ENCODE results near the gene DMAC2L. TPM values are rescaled to one million over a fixed set of nuclear protein-coding genes. Genes with fewer than 3 reads are reported as not detected.

The DMAC2L gene
- total RNA-seq, 4 donors from 2014 or later: 13.4 to 21.7 (median 16.6) TPM

GRCh38 chr14:50272498-50272897 lies 39.6 kb upstream of the DMAC2L start:
- no peaks in the 10 kb centered on the region for H3K4me1 ChIP-seq
- H3K9me3 ChIP-seq: no peaks in the 10 kb centered on the region
- H3K4me3 ChIP-seq: no peak overlapping the region
- no peak for DNase-seq
- intact Hi-C loops (cut with DNase I): no loop called here
- H3K27me3 ChIP-seq: no peaks in the 10 kb centered on the region
- 93 to 100% methylated on average over 1 of the region's 1 CpG for WGBS, 2 donors
- H3K36me3 ChIP-seq: peaks cover 0 to 23% (median 0%) of the 10 kb centered on the region in 3 donors
- TF ChIP-seq POLR2A (IDR thresholded peaks at IDR 0.05) (no peak), CTCF (IDR thresholded peaks at IDR 0.05) (no peak)
- H3K27ac ChIP-seq: no peak overlapping the region

GRCh38 chr14:50285861-50286260 lies 26.3 kb upstream of the DMAC2L start:
- no peak for DNase-seq
- Histone ChIP-seq H3K4me1 (no peaks in the 10 kb centered on the region), H3K27me3 (no peaks in the 10 kb centered on the region), H3K4me3 (no peak overlapping the region), H3K9me3 (no peaks in the 10 kb centered on the region), H3K36me3 (peaks cover 0 to 33% (median 0%) of the 10 kb centered on the region in 3 donors), H3K27ac (no peak overlapping the region)
- no peak for TF ChIP-seq CTCF (IDR thresholded peaks at IDR 0.05)
- no peak for TF ChIP-seq POLR2A (IDR thresholded peaks at IDR 0.05)
- intact Hi-C loops (cut with DNase I): no loop called here

DNA sequence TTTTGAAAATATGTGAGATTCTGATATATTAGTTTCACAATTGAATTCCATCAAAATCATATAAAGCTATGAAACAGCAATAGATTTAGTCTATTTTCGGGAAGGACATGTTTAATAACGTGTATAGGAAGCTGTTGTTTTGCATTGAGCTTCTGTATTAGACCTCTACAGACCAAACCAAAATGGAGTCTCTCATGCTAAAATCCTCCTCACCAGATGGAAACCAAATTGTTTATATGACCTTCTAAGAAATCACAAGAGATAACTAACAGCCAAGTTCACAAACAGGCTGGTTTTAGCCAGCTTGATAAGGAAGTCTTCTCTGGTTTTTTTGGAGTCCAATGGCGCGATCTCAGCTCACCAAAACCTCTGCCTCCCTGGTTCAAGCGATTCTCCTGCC lies 24.0 kb upstream of the DMAC2L start:
- TF ChIP-seq POLR2A (IDR thresholded peaks at IDR 0.05) (no peak), CTCF (IDR thresholded peaks at IDR 0.05) (no peak)
- peaks cover 0 to 27% (median 0%) of the 10 kb centered on the region in 3 donors for H3K36me3 ChIP-seq
- H3K4me3 ChIP-seq: no peak overlapping the region
- no peak for DNase-seq
- H3K27me3 ChIP-seq: no peaks in the 10 kb centered on the region
- no peaks in the 10 kb centered on the region for H3K9me3 ChIP-seq
- intact Hi-C loops (cut with DNase I): no loop called here
- no peak overlapping the region for H3K27ac ChIP-seq
- no peaks in the 10 kb centered on the region for H3K4me1 ChIP-seq
- 94 to 98% methylated on average over 5 of the region's 5 CpGs for WGBS, 2 donors

DNA sequence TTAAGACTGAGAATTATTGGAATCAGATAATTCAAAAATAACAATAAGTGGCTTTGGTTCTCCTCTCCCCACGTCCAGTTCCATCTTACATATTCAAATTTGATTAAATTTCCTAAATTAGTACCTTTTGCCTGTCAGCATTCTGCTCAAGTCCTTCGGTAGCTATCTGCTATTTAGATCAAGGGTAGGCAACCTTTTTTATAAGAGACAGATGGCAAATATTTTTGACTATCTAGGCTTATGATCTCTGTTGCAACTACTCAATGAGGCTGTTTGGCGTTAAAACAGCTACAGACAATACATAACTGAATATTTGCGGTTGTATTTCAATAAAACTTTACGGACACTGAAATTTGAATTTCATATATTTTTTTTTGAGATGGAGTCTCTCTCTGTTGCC lies 21.8 kb upstream of the DMAC2L start:
- 83 to 88% methylated on average over 5 of the region's 5 CpGs for WGBS, 2 donors
- no peaks in the 10 kb centered on the region for H3K9me3 ChIP-seq
- no peak for TF ChIP-seq CTCF (IDR thresholded peaks at IDR 0.05)
- no peak for TF ChIP-seq POLR2A (IDR thresholded peaks at IDR 0.05)
- no peak overlapping the region for H3K4me3 ChIP-seq
- no peak for DNase-seq
- no peaks in the 10 kb centered on the region for H3K27me3 ChIP-seq
- intact Hi-C loops (cut with DNase I): no loop called here
- H3K4me1 ChIP-seq: no peaks in the 10 kb centered on the region
- peaks cover 0 to 32% (median 0%) of the 10 kb centered on the region in 3 donors for H3K36me3 ChIP-seq
- no peak overlapping the region for H3K27ac ChIP-seq

DNA sequence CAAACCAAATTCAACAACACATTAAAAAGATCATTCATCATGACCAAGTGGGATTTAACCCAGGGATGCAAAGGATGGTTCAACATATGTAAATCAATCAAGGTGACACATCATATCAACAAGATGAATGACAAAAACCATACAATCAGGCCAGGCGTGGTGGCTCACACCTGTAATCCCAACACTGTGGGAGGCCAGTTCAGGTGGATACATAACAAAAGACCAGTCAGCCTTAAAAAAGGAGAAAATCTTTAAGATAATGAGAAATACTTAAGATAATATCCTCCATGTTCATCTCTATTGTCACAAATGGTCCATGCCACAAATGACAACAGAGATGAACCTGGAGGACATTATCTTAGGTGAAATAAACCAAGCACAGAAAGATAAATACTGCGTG lies 12.5 kb upstream of the DMAC2L start:
- Histone ChIP-seq H3K36me3 (peaks cover 0 to 22% (median 0%) of the 10 kb centered on the region in 3 donors), H3K4me3 (no peak overlapping the region), H3K4me1 (peaks cover 0 to 9% (median 0%) of the 10 kb centered on the region in 3 donors), H3K27ac (no peak overlapping the region), H3K27me3 (no peaks in the 10 kb centered on the region), H3K9me3 (no peaks in the 10 kb centered on the region)
- WGBS, 2 donors: 96 to 100% methylated on average over 2 of the region's 2 CpGs
- TF ChIP-seq CTCF (IDR thresholded peaks at IDR 0.05) (no peak), POLR2A (IDR thresholded peaks at IDR 0.05) (no peak)
- DNase-seq: no peak
- intact Hi-C loops (cut with DNase I): no loop called here
